H1 (cell line): ENCODE data around the gene BPIFB3. TPM values are rescaled to one million over a fixed set of nuclear protein-coding genes. Genes with fewer than 3 reads are reported as not detected.

ENCODE experiments used
- CTCF ChIA-PET: fragments of 300-600 bp; sonication (Branson Sonifier 250); formaldehyde crosslinking; loops from one replicate; lab custom pipeline; 2021; ENCODE audit not compliant: partially characterized antibody; lab: Charles Lee
- POLR2A ChIA-PET: fragments of 300-600 bp; sonication (Branson Sonifier 250); formaldehyde crosslinking; loops from one replicate; lab custom pipeline; 2021; ENCODE audit warnings: inconsistent platforms; ENCODE audit not compliant: partially characterized antibody; lab: Charles Lee
- DNase-seq, 2 experiments: peaks; one replicate each; pipeline versions ENCODE4 v3.0.0 to v3.0.0-alpha.2; 2010 to 2022; ENCODE audit warnings: low spot score in 2 of 2, low read depth in 1 of 2, mixed read lengths in 1 of 2
- FAIRE-seq: peaks from 2 replicates; lab custom pipeline; 2011; peaks lifted over from hg19 to GRCh38; lab: Jason Lieb, UNC
- H2AFZ ChIP-seq: 2 replicates; pipeline ENCODE4 v1.8.1; 2012; ENCODE audit warnings: low read length, inconsistent platforms
- H2AK5ac ChIP-seq: 2 replicates; pipeline ENCODE4 v1.6.1; 2013; ENCODE audit warnings: low read depth, low read length
- H2BK120ac ChIP-seq: replicated peaks from 2 replicates; pipeline ENCODE3; 2013; ENCODE audit warnings: low read depth, low read length, inconsistent platforms
- H2BK12ac ChIP-seq: 2 replicates; pipeline ENCODE4 v1.6.1; 2013; ENCODE audit warnings: low read depth, low read length
- H2BK15ac ChIP-seq: 2 replicates; pipeline ENCODE4 v1.6.1; 2013; ENCODE audit warnings: low read length
- H2BK20ac ChIP-seq: 2 replicates; pipeline ENCODE4 v1.6.1; 2013; ENCODE audit warnings: low read length
- H2BK5ac ChIP-seq: 2 replicates; pipeline ENCODE4 v1.6.1; 2013; ENCODE audit warnings: low read depth, low read length
- H3K14ac ChIP-seq: 2 replicates; pipeline ENCODE4 v1.6.1; 2013; ENCODE audit warnings: inconsistent platforms; ENCODE audit not compliant: insufficient read length
- H3K18ac ChIP-seq: 2 replicates; pipeline ENCODE4 v1.6.1; 2013; ENCODE audit warnings: low read length; ENCODE audit errors: extremely low read depth
- H3K23ac ChIP-seq: 2 replicates; pipeline ENCODE4 v1.6.1; 2013; ENCODE audit warnings: inconsistent platforms; ENCODE audit not compliant: insufficient read length
- H3K23me2 ChIP-seq: 2 replicates; pipeline ENCODE4 v1.6.1; 2013; ENCODE audit warnings: low read depth, low read length
- H3K27ac ChIP-seq: 2 replicates; pipeline ENCODE4 v1.6.1; 2011; ENCODE audit warnings: low read depth, low read length, inconsistent platforms
- H3K27me3 ChIP-seq, 4 experiments: replicated peaks in 1 of 4; 1 replicate in 1 of 4; 2 replicates in 3 of 4; pipeline versions ENCODE4 v1.6.1 to v1.8.1; 2011 to 2013; ENCODE audit warnings: low read length in 3 of 4, mild to moderate bottlenecking in 3 of 4, inconsistent platforms in 2 of 4, mixed read lengths in 2 of 4, moderate library complexity in 1 of 4; ENCODE audit not compliant: control insufficient read depth in 3 of 4, insufficient read depth in 3 of 4; ENCODE audit errors: extremely low read depth in 1 of 4
- H3K36me3 ChIP-seq, 4 experiments: 2 replicates each; pipeline versions ENCODE4 v1.6.1 to v1.8.1; 2011 to 2013; ENCODE audit warnings: mild to moderate bottlenecking in 4 of 4, low read length in 3 of 4, moderate library complexity in 2 of 4, control low read depth in 1 of 4, inconsistent platforms in 1 of 4; ENCODE audit not compliant: insufficient read depth in 4 of 4, control insufficient read depth in 2 of 4
- H3K4ac ChIP-seq: replicated peaks from 2 replicates; pipeline ENCODE3; 2013; ENCODE audit warnings: low read length, low read depth, mixed read lengths, inconsistent platforms; ENCODE audit not compliant: insufficient read length
- H3K4me1 ChIP-seq, 4 experiments: replicated peaks in 1 of 4; 1 replicate in 1 of 4; 2 replicates in 3 of 4; pipeline versions ENCODE4 v1.6.1 to v1.8.1; 2011 to 2013; ENCODE audit warnings: low read length in 3 of 4, inconsistent platforms in 2 of 4, mixed read lengths in 1 of 4; ENCODE audit not compliant: insufficient read depth in 4 of 4, control insufficient read depth in 3 of 4
- H3K4me2 ChIP-seq, 2 experiments: 2 replicates each; pipeline versions ENCODE4 v1.6.1 to v1.8.1; 2011 to 2013; ENCODE audit warnings: low read depth in 2 of 2, low read length in 2 of 2, control low read depth in 1 of 2, inconsistent platforms in 1 of 2, mild to moderate bottlenecking in 1 of 2; ENCODE audit not compliant: insufficient read depth in 1 of 2
- H3K4me3 ChIP-seq, 4 experiments: fragments of 200-600, 300-600 bp in 1 of 4; sonication (generic), shearing (Covaris generic), sonication (Bioruptor Twin) in 1 of 4; 2 replicates each; pipeline versions ENCODE4 v1.5.1 to v1.8.1; 2011 to 2016; ENCODE audit warnings: low read length in 4 of 4, low read depth in 3 of 4, control low read depth in 2 of 4, inconsistent platforms in 2 of 4, mild to moderate bottlenecking in 2 of 4, mixed read lengths in 1 of 4, moderate library complexity in 1 of 4; ENCODE audit not compliant: insufficient read depth in 2 of 4; ENCODE audit errors: extremely low read depth in 1 of 4
- H3K56ac ChIP-seq: replicated peaks from 2 replicates; pipeline ENCODE3; 2013; ENCODE audit warnings: low read depth, mild to moderate bottlenecking, mixed read lengths, low read length, inconsistent platforms; ENCODE audit not compliant: insufficient read length
- H3K79me1 ChIP-seq: 2 replicates; pipeline ENCODE4 v1.6.1; 2013; ENCODE audit warnings: low read depth, low read length, control low read depth
- H3K79me2 ChIP-seq, 2 experiments: 2 replicates each; pipeline versions ENCODE4 v1.6.1 to v1.8.1; 2012 to 2013; ENCODE audit warnings: low read length in 2 of 2, mild to moderate bottlenecking in 2 of 2, inconsistent platforms in 1 of 2; ENCODE audit not compliant: insufficient read depth in 2 of 2, control insufficient read depth in 1 of 2
- H3K9ac ChIP-seq, 4 experiments: replicated peaks in 1 of 4; 1 replicate in 1 of 4; 2 replicates in 3 of 4; pipeline versions ENCODE4 v1.6.1 to v1.8.1; 2011 to 2013; ENCODE audit warnings: low read depth in 3 of 4, low read length in 3 of 4, control low read depth in 2 of 4, mild to moderate bottlenecking in 2 of 4, moderate library complexity in 2 of 4, inconsistent platforms in 1 of 4; ENCODE audit errors: extremely low read depth in 1 of 4
- H3K9me3 ChIP-seq, 2 experiments: 2 replicates each; pipeline versions ENCODE4 v1.6.1 to v1.8.1; 2012 to 2013; ENCODE audit warnings: mild to moderate bottlenecking in 2 of 2, moderate library complexity in 2 of 2, control low read depth in 1 of 2, inconsistent platforms in 1 of 2, low read depth in 1 of 2, low read length in 1 of 2, mixed read lengths in 1 of 2; ENCODE audit not compliant: insufficient read depth in 2 of 2
- H4K20me1 ChIP-seq, 2 experiments: replicated peaks in 1 of 2; 2 replicates each; pipeline versions ENCODE3 to v1.8.1; 2011 to 2013; ENCODE audit warnings: inconsistent platforms in 2 of 2, low read length in 2 of 2, mild to moderate bottlenecking in 1 of 2; ENCODE audit not compliant: insufficient read depth in 2 of 2, control insufficient read depth in 1 of 2
- H4K5ac ChIP-seq: 2 replicates; pipeline ENCODE4 v1.6.1; 2013; ENCODE audit warnings: low read length, low read depth, mixed read lengths, inconsistent platforms; ENCODE audit not compliant: insufficient read length
- H4K8ac ChIP-seq: 2 replicates; pipeline ENCODE4 v1.8.0; 2013; ENCODE audit warnings: mild to moderate bottlenecking, moderate library complexity, low read length, inconsistent platforms; ENCODE audit not compliant: insufficient read depth; ENCODE audit errors: extremely low read depth
- H4K91ac ChIP-seq: replicated peaks from 2 replicates; pipeline ENCODE3; 2013; ENCODE audit warnings: low read length, mixed read lengths, inconsistent platforms; ENCODE audit not compliant: insufficient read length
- BACH1 ChIP-seq: IDR thresholded peaks from 2 replicates; pipeline ENCODE4 v1.6.1; 2012; ENCODE audit warnings: low read length, improper control_type of control experiment
- KDM4A ChIP-seq: IDR thresholded peaks from one replicate; pipeline ENCODE4 v1.7.1; 2012; ENCODE audit warnings: low read depth, mild to moderate bottlenecking, moderate library complexity, low read length, inconsistent platforms; ENCODE audit not compliant: severe bottlenecking
- WGBS, 2 experiments: shearing (Covaris generic) in 1 of 2; methylation state at CpG; one replicate each; pipeline versions ENCODE4 v1.1.6 to v1.1.7; 2013 to 2015; ENCODE audit warnings: low lambda C conversion rate in 2 of 2, mixed read lengths in 2 of 2, inconsistent platforms in 1 of 2, low coverage in 1 of 2, missing lambda C conversion rate in 1 of 2; ENCODE audit not compliant: insufficient replicate concordance in 2 of 2, insufficient coverage in 1 of 2, insufficient read length in 1 of 2; ENCODE audit errors: extremely low coverage in 1 of 2, missing lambda C conversion rate in 1 of 2; 5-methylcytosine and 5-hydroxymethylcytosine counted together
- polyA plus RNA-seq, 7 experiments: library from polyadenylated mRNA; depleted of rRNA in 3 of 7; stranded (reverse) in 5 of 7; unstranded in 2 of 7; fragments of >200 nt in 5 of 7; fragments of 200-250 nt in 2 of 7; gene quantifications; 1 replicate in 5 of 7; 2 replicates in 1 of 7; 4 replicates in 1 of 7; pipeline versions ENCODE4 v1.2.1 to v1.2.3, GENCODE V29; 2011 to 2013; ENCODE audit warnings: missing spikeins in 2 of 7, mixed read lengths in 2 of 7
- total RNA-seq: library from RNA; stranded (reverse); fragmentation: NEBNext Ultra II Directional; extraction: Animal tissue kit (Norgen Biotek cat#: 25700); gene quantifications from 2 replicates; pipeline ENCODE4 v1.2.1, GENCODE V29; 2021
- TF ChIP-seq, protein P1 (sequence below): IDR thresholded peaks from 2 replicates; pipeline ENCODE4 v1.6.1; 2012; ENCODE audit warnings: low read length, inconsistent platforms

The BPIFB3 gene
- total and polyA plus RNA-seq, 2 of the 8 experiments (the other 6 are each of a cell fraction or from before 2014, with no cell fraction given): not detected

DNA sequence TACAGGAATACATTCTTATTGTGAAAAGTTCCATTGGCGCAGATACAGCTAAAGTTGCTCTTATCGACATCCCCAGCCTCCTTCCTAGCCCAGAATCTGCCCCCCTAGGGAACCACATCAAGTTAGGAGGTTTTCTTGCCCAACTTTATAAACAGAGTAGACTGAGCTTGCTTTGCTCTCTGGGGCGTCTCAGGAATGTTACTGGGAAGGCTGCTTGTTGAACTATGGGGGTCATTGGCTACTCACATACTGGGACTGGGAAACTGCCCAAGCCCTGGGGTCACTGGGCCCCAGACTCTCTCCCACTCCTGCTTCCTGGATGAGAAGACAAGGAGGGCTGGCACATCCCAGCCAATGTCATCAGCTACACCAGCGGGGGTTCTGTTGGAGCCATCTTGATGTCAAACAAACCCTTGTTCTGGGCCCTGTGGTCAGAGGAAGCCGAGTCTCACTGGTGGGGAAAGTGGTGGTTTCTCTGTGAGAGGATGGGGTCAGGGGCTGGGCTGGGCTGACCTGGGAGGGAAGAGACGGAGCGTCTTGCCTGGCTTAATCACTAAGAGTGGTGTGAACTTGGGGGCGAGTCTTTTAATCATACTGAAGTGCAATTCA, 51.7 kb downstream of the BPIFB3 start:
- Histone ChIP-seq H3K23ac (no peak overlapping the region), H4K91ac (no peak overlapping the region), H3K79me2 (no peaks in the 10 kb centered on the region), H3K18ac (no peak overlapping the region), H2BK120ac (no peak overlapping the region), H3K27me3 (no peaks in the 10 kb centered on the region), H3K4me1 (peaks cover 0 to 5% (median 0%) of the 10 kb centered on the region in 4 experiments; a peak in 3 of 7 replicates), H3K56ac (no peak overlapping the region), H3K4me2 (no peak overlapping the region), H4K20me1 (no peaks in the 10 kb centered on the region), H2AK5ac (no peak overlapping the region), H2BK12ac (no peak overlapping the region), H3K27ac (no peak overlapping the region), H3K14ac (no peak overlapping the region), H2BK20ac (no peak overlapping the region), H2AFZ (no peak overlapping the region), H3K9ac (no peak overlapping the region), H3K23me2 (no peaks in the 10 kb centered on the region), H3K4ac (no peak overlapping the region), H2BK5ac (no peak overlapping the region), H2BK15ac (no peak overlapping the region), H3K36me3 (no peaks in the 10 kb centered on the region), H4K5ac (no peak overlapping the region), H3K79me1 (no peaks in the 10 kb centered on the region), H3K4me3 (no peak overlapping the region), H3K9me3 (no peaks in the 10 kb centered on the region), H4K8ac (no peak overlapping the region)
- CTCF ChIA-PET: interaction anchor here (0.6 to 2.4 kb wide), 9 partner anchors 9 to 1183 kb away, joined by 3 to 8 read pairs (median 5); no protein-coding TSS in a partner anchor
- DNase-seq (no peak), FAIRE-seq (no peak)
- POLR2A ChIA-PET: no interaction called here
- WGBS, 2 experiments: 88% methylated on average over 8 of the region's 8 CpGs; no CpG with 5 or more reads in 1 of the 2 experiments
- TF ChIP-seq, protein P1, sequence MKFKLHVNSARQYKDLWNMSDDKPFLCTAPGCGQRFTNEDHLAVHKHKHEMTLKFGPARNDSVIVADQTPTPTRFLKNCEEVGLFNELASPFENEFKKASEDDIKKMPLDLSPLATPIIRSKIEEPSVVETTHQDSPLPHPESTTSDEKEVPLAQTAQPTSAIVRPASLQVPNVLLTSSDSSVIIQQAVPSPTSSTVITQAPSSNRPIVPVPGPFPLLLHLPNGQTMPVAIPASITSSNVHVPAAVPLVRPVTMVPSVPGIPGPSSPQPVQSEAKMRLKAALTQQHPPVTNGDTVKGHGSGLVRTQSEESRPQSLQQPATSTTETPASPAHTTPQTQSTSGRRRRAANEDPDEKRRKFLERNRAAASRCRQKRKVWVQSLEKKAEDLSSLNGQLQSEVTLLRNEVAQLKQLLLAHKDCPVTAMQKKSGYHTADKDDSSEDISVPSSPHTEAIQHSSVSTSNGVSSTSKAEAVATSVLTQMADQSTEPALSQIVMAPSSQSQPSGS: no peak
- TF ChIP-seq BACH1 (no peak), KDM4A (no peak)
